Measurements from ENCODE around the gene ARHGAP40. TPM values are rescaled to one million over a fixed set of nuclear protein-coding genes. Genes with fewer than 3 reads are reported as not detected.

Gene ARHGAP40
- total and polyA plus RNA-seq, 9 of the 15 experiments (the other 6 are each of a cell fraction or from before 2014, with no cell fraction given) = not detected

- TF ChIP-seq MLX (CRISPR knock-in tag; conservative IDR thresholded peaks at IDR 0.05) (no peak), SRSF9 (IDR thresholded peaks at IDR 0.05; ENCODE audit: borderline replicate concordance, low read depth, low read length) (no peak), ZNF217 (CRISPR knock-in tag; IDR thresholded peaks at IDR 0.05) (no peak), GABPA (tag; conservative IDR thresholded peaks at IDR 0.05; ENCODE audit: low read depth) (no peak), VEZF1 (CRISPR knock-in tag; IDR thresholded peaks at IDR 0.05) (no peak; the same call in 1 of the 2 replicates), SIN3B (IDR thresholded peaks at IDR 0.05; ENCODE audit: low read depth) (no peak), GTF2F1 (IDR thresholded peaks at IDR 0.05; ENCODE audit: low read depth, low read length) (no peak), ZNF232 (CRISPR knock-in tag; IDR thresholded peaks at IDR 0.05) (peak; percentile 76; the same call in 1 of the 2 replicates), NFIC (IDR thresholded peaks at IDR 0.05) (peak; percentile 85), SP1 (CRISPR knock-in tag; IDR thresholded peaks at IDR 0.05) (peak; percentile 48; the same call in 1 of the 2 replicates), HLTF (IDR thresholded peaks at IDR 0.05) (no peak), ZNF695 (CRISPR knock-in tag; IDR thresholded peaks at IDR 0.05) (no peak), CREBBP (IDR thresholded peaks at IDR 0.05; ENCODE audit: low read depth, low read length) (no peak), ARID4B (CRISPR knock-in tag; IDR thresholded peaks at IDR 0.05) (no peak), BRD4 (IDR thresholded peaks at IDR 0.05) (no peak)
Measured at GRCh38 chr20:38692436-38693411, 91.1 kb downstream of the ARHGAP40 start (continued).

Measured in K562 (cell line).